HL-60 (cell line): ENCODE data around the gene LILRB2.
"Not testable (repeated sequence)": the region's sequence is repeated elsewhere in the genome, so short reads cannot be mapped to it uniquely, and the experiment has no call there.

Experiments
- DNase-seq, 2 experiments: peaks; one replicate each; pipeline ENCODE4 v3.0.0-alpha.2; 2010 to 2020; ENCODE audit warnings: low read depth in 1 of 2, low spot score in 1 of 2
- H3K27ac ChIP-seq: fragments of 250-450 bp; sonication (Bioruptor Pico); replicated peaks from 2 replicates; pipeline ENCODE4 v1.5.1; 2020; ENCODE audit warnings: mild to moderate bottlenecking, moderate library complexity
- H3K27me3 ChIP-seq: fragments of 250-450 bp; sonication (Bioruptor Pico); 2 replicates; pipeline ENCODE4 v1.5.1; 2021; ENCODE audit warnings: mild to moderate bottlenecking, moderate library complexity; ENCODE audit not compliant: insufficient read depth, poor library complexity, severe bottlenecking
- H3K4me3 ChIP-seq: replicated peaks from 2 replicates; pipeline ENCODE4 v1.5.1; 2011; ENCODE audit warnings: mild to moderate bottlenecking, control low read depth, low read length; ENCODE audit not compliant: insufficient read depth
- GABPA ChIP-seq: IDR thresholded peaks from 2 replicates; pipeline ENCODE4 v1.6.1; 2012; ENCODE audit warnings: low read depth
- POLR2AphosphoS5 ChIP-seq: IDR thresholded peaks from 2 replicates; pipeline ENCODE4 v1.6.1; 2012; ENCODE audit warnings: low read depth
- SPI1 ChIP-seq: IDR thresholded peaks from 2 replicates; pipeline ENCODE4 v1.6.1; 2012; ENCODE audit warnings: low read depth, mild to moderate bottlenecking, borderline replicate concordance
- TF ChIP-seq, protein P1 (sequence below): IDR thresholded peaks from 2 replicates; pipeline ENCODE4 v1.6.1; 2012; ENCODE audit warnings: low read depth; ENCODE audit not compliant: insufficient replicate concordance
- TF ChIP-seq, protein P2 (sequence below): IDR thresholded peaks from one replicate; pipeline ENCODE4 v1.5.1; 2011; ENCODE audit warnings: low read length, control low read depth, inconsistent platforms; ENCODE audit not compliant: insufficient read depth

Gene LILRB2

DNA sequence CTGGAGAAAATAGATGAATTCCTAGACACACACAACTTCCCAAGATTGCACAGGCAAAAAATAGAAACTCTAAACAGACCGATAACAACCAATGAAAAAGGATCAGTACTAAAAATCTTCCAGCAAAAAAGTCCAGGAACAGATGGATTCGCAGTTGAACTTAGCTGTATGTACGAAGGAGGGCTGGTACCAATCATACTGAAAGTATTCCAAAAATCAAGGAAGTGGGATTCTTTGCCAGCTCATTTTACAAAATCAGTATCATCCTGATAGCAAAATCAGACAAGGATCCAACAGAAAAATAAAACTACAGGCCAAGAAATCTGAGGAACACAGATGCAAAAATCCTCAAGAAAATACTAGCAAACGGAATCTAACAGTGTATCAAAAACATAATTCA is 6.5 kb upstream of the LILRB2 start:
- TF ChIP-seq SPI1: no peak
- TF ChIP-seq, protein P1, sequence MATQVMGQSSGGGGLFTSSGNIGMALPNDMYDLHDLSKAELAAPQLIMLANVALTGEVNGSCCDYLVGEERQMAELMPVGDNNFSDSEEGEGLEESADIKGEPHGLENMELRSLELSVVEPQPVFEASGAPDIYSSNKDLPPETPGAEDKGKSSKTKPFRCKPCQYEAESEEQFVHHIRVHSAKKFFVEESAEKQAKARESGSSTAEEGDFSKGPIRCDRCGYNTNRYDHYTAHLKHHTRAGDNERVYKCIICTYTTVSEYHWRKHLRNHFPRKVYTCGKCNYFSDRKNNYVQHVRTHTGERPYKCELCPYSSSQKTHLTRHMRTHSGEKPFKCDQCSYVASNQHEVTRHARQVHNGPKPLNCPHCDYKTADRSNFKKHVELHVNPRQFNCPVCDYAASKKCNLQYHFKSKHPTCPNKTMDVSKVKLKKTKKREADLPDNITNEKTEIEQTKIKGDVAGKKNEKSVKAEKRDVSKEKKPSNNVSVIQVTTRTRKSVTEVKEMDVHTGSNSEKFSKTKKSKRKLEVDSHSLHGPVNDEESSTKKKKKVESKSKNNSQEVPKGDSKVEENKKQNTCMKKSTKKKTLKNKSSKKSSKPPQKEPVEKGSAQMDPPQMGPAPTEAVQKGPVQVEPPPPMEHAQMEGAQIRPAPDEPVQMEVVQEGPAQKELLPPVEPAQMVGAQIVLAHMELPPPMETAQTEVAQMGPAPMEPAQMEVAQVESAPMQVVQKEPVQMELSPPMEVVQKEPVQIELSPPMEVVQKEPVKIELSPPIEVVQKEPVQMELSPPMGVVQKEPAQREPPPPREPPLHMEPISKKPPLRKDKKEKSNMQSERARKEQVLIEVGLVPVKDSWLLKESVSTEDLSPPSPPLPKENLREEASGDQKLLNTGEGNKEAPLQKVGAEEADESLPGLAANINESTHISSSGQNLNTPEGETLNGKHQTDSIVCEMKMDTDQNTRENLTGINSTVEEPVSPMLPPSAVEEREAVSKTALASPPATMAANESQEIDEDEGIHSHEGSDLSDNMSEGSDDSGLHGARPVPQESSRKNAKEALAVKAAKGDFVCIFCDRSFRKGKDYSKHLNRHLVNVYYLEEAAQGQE: no peak
- TF ChIP-seq, protein P2, sequence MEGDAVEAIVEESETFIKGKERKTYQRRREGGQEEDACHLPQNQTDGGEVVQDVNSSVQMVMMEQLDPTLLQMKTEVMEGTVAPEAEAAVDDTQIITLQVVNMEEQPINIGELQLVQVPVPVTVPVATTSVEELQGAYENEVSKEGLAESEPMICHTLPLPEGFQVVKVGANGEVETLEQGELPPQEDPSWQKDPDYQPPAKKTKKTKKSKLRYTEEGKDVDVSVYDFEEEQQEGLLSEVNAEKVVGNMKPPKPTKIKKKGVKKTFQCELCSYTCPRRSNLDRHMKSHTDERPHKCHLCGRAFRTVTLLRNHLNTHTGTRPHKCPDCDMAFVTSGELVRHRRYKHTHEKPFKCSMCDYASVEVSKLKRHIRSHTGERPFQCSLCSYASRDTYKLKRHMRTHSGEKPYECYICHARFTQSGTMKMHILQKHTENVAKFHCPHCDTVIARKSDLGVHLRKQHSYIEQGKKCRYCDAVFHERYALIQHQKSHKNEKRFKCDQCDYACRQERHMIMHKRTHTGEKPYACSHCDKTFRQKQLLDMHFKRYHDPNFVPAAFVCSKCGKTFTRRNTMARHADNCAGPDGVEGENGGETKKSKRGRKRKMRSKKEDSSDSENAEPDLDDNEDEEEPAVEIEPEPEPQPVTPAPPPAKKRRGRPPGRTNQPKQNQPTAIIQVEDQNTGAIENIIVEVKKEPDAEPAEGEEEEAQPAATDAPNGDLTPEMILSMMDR: no peak
- no peak for TF ChIP-seq GABPA
- no peak for TF ChIP-seq POLR2AphosphoS5

DNA sequence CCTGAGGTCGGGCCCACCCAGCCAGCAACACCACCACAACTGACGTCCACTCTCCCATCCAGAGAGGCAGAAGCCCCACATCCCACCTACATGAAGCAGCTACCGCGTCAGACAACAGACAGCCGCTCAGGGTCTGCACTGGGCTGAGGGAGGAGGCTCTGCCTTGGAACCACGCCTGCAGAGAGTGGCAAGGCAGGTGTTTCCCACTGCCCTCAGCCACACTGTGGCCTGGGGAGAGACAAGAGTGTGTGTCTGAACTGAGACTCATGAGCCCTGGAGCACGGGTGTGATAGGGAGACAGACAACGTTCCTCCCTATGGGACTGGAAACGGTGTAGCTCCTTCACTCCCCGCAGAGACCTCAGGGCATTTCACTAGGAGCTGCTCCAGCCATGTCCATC is 5.4 kb upstream of the LILRB2 start:
- H3K27ac ChIP-seq, H3K4me3 ChIP-seq, DNase-seq, H3K27me3 ChIP-seq: not testable (repeated sequence)

More for the DNA sequence above, 6.5 kb upstream of the LILRB2 start:
- Histone ChIP-seq H3K27ac (no peak overlapping the region), H3K27me3 (peaks cover 5% of the 10 kb centered on the region), H3K4me3 (no peak overlapping the region)
- no peak for DNase-seq

DNA sequence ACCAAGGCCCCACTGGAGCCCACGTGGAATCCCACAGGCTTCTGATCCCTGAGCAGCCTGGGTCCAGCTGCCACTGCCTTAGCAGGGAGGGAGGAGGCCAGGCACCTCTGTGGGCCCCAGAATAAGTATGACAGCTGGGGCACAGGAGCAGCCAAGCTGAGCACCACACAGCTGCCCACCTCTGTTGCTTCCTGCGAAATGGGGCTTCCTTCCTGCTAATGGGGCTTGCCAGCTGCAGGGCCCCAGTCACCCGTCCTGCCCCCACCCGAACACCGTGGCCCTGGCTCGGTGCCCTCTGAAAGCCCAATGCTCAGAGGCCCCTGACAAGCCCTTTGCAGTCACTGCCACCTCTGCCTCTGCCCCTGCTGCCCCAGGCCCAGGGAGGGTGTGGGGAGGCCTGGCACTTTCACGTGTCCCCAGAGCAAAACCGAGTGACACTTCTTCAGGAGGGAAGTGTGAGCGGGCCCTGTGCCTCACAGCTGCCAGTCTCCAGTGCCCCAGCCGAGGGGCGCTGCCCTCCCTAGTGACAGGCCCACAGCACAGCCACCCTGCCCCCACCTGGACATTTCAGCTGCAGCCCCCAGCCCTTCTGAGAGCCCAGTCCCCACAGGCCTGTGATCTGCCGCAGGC is 4.6 kb upstream of the LILRB2 start:
- not testable (repeated sequence) for H3K4me3 ChIP-seq, DNase-seq, H3K27ac ChIP-seq, H3K27me3 ChIP-seq

DNA sequence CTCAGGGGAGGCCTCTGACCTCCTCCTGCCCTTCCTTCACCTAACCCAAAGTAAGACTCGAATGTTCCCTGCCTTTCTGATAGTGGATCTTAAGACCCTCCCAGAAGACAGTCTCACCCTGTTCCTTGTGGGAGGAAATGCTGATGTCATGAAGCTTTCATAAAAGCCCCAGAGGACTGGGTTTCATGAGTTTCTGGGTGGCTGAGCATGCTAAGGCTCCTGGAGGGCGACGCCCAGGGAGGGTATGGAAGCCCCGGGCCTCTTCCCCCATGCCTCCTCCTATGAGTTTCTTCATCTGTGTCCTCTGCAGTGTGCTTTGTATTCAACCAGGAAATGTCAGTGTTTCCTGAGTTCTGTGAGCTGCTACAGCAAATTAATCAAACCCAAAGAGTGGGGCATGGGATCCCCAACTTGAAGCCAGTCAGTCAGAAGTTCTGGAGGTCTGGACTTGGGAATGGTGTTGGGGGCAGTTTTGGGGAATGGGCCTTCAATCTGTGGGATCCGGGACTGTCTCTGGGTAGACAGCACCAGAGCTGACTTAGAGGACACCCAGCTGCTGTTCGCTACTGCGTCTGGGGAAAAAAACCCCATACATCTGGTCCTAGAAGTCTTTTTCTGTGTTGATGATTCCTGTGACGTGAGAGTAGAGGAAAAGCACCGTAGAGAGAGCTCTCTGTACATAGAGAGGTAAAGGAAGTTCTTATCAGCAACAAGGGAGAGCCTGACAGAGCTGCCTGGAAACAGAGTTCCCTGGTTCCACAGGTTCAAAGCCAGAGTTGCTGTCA is 2.0 kb upstream of the LILRB2 start:
- Histone ChIP-seq H3K4me3 (no peak overlapping the region), H3K27me3 (no peaks in the 10 kb centered on the region), H3K27ac (peak overlapping the region; percentile 44)
- no peak for TF ChIP-seq SPI1
- TF ChIP-seq GABPA: no peak
- TF ChIP-seq, protein P1: no peak
- TF ChIP-seq POLR2AphosphoS5: no peak
- TF ChIP-seq, protein P2: no peak
- DNase-seq: peak in 1 of 2 experiments; percentile 51

DNA sequence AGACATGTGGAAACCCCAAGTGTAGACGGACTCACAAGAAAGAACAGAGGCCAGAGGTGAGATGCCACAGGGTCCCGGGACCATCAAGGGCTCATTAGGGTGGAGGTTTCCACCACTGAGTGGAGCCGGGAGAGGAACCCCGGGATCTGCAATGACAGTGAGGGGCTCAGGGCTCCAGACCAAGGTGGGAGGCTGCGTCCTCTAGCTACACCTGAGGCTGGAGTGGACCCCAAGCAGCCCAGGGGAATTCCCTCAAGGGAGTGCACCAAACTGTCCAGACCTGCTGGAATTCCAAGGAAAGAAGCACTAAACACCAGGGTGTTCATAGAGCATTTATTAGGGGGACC is 792 bp upstream of the LILRB2 start:
- H3K27me3 ChIP-seq: not testable (repeated sequence)

More for the DNA sequence above, 792 bp upstream of the LILRB2 start:
- not testable (repeated sequence) for H3K27ac ChIP-seq, DNase-seq, H3K4me3 ChIP-seq
